Measurements from ENCODE around the gene COL4A2.

Gene COL4A2

DNA sequence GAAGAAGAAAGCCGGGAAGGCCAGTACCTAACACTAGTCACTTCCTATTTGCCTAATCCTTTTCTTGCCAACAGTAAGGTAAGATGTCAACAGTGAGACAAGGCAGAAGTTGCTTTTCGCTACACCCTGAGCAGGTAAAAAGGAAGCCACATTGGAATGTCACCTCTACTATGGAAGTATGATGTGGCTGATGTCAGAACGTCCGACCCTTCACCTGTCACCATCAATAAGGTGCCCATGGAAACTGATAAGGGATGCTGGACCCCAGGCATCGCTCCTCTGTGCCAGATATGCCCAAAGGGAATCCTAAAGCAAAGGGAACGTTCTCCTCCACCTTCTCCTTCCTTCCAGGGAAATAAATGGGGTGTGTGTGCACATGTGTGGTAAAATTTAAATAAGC is 34.4 kb upstream of the COL4A2 start:
- DNase-seq (ENCODE audit: low spot score): no peak

DNA sequence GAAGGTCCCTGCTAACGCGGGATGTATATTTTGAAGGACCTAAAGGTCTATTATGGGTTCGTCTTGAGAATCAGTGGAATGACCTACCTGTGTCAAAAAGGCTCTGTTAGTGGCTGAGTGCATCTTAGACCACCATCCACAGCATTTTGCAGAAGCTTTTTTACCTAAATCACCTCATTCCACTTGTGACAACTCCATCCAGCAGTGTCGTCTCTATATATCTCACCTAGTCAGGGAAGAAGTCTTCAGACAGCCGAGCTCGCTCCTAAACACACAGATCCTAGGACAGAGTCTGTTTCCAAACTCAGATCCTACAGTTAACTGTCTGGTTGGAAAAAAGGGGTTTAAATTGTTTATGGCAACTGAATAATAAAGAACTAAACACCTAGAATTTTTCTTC is 33.8 kb upstream of the COL4A2 start:
- DNase-seq (ENCODE audit: low spot score): no peak

DNA sequence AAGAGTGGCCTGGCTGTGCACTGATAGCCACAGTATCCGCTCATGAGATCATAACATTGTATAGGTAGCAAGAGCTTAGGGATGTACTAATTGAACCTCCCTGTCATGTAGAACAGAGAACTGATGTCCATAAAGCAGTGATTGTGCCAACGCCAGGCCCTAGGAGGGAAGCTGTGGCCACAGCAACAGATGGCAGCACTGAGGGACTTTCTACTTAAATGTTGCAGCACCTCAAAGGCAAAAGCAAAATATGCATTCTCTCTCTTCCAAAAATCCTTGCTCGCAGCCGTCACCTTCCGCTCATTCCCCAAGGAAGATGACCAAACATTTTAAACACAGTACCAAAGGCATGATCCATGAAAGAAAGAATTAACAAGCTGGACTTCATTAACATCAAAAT is 32.4 kb upstream of the COL4A2 start:
- DNase-seq (ENCODE audit: low spot score): no peak

DNA sequence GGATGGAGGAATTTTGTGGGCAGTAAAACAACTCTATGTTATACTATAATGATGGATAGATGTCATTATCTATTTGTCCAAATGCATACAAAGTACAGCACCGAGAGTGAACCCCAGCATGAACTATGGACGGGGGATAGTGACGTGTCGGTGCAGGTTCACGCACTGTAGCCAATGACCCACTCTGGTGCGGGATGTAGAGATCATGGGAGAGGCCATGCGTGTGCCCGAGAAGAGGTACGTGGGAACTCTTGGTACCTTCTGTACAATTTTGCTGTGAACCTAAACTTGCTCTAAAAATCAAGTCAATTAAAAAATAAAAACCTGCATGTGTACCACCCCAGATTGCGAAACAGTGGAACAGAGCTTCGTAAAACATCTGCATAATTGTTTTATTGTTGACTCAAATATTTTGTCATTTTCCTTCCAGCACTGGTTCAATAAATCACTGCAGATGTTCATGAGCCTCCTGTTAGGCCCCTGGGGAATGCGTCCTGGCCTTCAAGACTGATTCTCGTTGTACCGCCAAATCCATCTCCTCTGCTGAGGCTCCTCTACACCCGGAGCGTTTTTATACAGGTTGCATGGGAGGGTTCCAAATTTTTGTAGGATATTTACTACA is 31.0 kb upstream of the COL4A2 start:
- no peak for DNase-seq (ENCODE audit: low spot score)

DNA sequence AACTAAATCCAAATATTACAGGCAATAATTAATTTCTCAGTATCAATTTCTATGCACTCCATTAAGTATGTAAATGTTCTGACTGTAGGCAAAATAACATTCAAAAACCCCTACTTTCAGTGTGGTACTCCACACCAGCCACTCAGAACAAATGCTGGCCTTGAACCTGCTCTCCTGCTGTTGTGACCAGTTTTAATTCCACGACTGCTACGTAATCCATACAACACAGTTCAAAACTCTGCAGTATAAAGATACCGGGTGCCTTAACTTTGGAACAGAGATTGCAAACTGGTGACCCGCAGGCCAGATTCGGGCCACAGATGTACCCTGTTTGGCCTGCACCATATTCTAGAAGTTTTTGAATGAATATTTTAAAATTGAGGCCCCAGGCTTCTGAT is 30.5 kb upstream of the COL4A2 start:
- DNase-seq (ENCODE audit: low spot score): no peak

DNA sequence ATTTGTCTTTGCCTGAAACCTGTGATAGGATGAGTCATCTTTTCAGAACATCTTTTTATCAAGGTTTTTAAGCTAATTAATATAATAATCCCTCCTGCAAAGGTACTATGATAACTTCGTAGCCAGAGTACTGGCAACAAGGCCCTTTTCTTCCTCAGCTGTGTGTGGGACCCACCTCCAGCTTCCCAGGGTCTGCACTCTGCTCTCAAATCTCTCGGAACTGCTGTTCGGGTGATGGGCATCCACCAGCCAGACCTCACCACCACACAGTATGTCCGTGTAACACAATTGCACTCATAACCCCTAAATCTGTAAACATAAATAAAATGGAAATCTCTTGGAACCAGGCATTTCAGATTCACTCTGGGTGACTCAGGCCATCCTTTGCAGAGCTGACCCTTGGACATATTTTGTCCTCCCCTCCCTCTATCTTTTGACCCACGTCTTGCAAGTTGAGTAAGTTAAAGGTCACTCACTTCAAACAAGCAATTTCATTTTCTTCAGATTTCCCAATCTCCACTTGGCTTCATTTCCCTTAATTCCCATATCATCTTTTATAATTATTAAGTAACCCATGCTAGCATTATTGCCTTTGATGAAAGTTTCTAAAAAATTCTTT is 29.6 kb upstream of the COL4A2 start:
- no peak for DNase-seq (ENCODE audit: low spot score)

DNA sequence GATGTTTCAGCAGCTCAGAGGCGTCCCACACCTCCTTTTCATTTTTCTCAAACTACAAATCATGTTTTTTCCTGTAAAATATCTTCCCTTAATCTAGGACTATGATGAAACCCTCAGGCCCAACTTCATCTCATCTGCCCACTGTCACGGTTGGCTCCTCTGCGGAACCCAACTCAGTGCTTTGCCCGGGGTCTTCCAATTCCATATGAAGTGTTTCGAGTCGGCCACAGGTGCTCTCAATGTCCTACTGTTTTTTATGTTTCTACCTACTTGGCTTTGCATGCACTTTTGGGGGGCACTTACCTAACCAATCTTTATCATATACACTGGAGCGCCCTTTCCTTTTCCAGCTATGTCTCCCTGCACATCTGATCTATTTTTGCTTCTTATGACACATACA is 28.2 kb upstream of the COL4A2 start:
- DNase-seq (ENCODE audit: low spot score): no peak

DNA sequence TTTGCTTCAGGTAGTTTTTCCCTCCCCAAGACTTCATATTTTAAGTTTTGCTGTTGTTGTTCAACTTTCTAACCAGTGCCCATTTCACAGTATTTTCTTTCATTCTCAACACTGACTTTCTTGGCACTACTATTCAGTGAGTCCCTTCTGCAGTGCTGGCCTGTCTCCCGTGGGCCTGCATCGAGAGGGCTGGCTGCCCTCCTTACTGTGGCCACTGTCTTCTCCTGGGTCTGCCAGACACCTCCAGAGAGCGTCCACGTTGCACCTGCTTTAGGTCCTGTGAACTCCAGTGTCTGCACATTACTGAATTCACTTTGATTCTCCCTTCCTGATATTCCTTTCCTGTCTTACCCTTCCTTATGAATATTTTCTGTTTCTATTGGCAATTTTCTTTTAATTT is 27.4 kb upstream of the COL4A2 start:
- no peak for DNase-seq (ENCODE audit: low spot score)

DNA sequence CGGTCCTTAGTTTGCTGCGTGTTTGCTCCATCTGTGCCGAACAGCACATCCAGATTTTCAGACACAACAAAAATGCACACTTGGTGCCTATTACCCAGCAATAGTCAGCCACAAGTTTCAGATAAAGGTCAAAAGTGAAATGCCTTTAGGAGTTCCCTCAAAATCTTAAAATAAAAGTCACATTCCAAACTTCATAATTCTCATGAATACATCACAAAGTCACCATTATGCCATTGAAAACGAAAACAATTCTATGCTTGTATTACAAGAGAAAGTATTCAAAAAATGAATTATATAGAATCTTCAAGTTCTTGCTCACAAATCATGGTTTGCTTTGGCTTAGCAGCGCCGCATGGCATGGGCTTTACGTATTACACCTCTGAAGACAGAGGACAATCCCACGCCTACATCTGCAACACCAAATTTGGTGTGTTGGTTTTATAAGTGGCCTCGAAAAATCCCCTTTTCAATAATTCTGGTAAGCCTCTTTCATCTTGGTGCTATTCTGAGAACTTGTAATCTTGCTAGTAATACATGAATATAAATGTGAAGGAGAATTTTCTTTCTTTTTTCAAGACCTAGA is 26.8 kb upstream of the COL4A2 start:
- no peak for DNase-seq (ENCODE audit: low spot score)

DNA sequence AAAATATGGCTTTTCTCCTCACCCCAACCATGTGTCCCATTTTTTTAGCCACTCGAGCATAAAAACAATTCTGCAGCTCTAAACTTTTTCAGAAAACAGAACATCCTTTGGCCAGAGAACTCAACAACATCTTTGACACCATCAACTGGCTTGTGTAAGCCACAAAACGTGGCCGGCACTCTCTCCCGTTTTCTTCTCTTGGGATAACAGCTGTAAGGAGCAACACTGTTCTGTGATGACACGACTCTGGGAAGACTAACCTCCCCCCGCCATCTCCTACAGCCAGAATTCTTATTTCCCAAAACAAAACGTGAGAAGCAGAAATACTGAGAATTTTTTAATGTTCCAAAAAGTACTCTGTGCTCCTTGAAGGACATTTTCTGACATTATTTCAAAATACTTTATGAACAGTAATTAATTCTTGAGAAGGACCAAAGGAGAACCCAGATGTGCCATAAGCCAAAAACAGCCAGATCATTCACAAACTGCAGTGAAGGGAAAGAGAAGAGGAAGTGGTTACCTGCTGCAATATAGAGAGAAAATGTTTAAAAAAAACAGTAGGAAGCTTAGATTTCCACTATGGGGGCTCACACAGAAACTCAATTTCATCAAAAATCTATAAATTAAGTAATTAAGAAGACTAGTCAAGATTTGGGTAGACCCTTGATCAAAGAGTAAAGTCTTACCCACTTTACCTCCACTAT is 25.9 kb upstream of the COL4A2 start:
- DNase-seq (ENCODE audit: low spot score): no peak

DNA sequence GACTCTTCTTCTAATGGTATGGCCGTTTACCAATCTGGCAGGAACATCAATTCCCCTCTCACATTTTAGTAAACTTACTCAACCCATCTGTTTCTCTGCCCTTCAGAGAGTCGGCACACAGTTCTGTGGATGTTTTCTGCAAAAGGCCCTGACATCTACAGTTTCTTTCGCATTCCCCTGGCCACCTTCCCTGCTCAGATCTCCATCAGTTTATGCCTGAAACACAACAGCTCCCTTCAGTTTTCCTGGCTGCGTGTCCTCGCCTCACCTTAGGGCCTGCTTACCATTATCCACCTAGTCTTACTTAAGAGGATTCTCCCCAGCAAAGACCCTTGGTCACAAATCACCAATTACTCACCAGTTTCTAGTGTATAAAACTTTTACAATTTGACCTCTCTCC is 25.3 kb upstream of the COL4A2 start:
- no peak for DNase-seq (ENCODE audit: low spot score)

DNA sequence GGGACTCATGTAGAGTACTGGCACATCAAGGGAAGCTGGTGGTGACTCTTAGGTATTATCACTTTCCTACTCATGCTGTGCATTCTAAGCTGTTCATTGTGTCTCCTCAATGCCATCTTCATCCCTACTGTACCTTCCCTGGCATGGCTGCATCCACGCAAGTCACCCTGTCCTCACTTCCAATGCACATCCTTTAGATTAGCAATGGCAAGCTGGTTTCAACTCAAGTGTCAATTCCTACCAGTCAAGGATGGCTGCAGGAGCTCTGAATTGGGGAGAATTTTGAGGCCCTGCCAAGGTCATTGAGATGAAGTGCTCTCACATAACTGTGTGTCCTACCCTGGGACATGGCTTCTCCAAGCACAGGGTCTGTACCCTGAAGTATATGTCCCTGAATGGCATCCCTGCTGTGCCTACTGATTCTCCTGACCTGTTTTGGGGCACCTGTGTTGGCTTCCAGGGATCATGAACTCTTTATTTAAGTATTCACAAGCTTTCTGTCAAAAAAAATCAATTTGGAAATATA is 24.7 kb upstream of the COL4A2 start:
- no peak for DNase-seq (ENCODE audit: low spot score)

DNA sequence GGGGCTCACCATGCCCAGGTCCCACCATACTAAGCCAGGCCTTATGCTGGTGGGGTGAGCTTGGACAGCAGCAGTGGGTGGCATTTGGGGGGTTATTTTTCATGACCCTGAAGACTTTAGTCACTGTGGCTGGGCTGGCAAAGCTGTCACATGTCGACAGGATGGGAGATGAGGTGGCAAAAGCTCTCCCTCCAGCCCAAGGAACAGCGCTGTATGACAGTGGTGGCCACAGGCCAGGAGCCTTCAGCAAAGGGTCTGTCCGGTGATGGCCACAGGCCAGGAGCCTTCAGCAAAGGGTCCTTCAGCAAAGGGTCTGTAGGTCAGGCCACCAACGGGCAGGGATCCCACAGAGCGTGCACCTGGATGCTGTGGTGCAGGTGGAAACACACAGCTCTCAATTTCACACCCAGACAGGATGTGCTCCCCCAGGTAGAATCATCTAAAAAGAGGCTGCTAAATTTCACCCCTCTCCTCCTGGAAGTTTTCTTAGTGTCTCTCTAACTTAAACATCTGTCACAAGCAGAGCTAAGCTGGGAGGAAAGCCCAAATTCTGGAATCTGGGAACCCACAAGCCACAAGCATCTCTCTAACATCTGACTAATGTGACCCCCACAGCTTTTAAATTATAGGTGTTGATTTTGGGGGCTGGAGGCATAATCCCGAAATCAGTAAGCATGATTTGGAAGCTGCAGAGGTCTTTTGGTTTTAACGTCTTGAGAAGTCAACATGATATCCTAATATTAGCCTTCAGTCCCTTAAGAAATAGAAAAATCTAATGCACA is 23.2 kb upstream of the COL4A2 start:
- DNase-seq (ENCODE audit: low spot score): no peak

DNA sequence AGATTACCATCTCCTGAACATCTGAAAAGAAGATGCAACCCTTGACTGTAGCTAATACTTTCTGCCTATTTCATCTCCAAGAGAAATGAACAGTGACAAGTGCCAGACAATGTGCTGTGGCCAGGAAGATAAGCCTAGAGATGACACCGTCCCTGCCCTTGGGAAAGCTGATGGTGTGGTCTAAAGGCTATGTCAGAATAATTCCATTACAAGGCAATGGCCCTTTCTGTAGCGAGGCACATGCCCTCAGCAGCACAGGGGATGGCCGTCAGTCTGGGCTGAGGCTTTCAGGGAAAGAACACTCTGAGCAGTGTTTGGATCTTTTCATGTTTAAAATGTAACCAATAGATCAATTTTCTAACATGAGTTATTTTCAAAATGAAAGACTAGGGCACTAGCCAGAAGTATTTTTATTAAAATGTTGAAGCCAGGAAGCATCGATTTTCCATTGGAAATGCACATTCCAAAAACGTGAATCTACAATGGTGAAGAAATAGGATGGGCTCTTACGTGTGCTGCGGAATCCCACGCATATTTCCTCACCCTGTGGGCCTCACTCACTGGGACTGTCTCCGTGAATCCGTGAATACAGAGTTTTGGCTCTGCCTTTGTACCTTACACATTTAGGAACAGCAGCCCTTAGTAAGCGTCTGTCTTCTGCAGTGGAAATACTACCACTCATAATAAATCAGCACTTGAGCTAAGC is 22.2 kb upstream of the COL4A2 start:
- DNase-seq (ENCODE audit: low spot score): no peak

DNA sequence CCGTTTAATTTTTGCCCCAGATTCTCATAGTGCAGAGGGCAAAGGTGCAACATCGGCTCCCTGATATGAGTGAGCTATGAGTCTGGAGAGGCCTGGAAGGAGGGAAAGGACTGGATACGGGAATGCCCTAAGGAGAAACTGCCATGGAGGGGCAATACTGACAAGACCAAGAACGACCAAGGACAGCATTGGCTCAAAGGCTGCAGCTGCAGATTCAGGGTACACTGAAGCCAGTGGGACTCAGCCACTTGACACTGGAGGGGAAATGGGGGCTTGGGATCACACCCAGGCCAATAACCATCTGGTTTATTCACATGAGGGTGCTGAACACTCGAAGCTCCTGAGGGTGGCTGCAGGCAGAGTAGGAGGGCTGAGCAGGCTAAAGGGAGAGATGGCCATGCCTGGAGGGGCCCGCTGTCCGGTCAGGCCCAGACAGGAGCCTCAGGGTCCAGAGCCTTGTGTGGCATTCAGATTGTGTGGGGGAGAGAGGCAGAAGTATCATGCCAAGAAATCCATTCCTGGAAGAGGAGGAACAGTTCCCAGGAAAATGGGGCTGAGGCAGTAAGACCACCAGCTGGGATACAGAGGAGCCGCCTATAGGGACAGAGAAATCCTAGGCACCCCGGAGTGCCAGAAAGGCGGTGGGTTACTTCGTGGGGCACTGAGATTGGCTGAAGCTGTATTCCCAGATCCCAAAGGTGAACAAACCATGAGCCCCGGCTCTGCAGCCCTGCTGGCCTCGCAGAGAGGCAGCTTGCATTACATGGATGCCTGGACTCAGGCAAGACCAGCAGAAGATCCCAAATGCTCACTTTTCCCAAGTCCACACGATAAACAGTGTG is 20.9 kb upstream of the COL4A2 start:
- no peak for DNase-seq (ENCODE audit: low spot score)

DNA sequence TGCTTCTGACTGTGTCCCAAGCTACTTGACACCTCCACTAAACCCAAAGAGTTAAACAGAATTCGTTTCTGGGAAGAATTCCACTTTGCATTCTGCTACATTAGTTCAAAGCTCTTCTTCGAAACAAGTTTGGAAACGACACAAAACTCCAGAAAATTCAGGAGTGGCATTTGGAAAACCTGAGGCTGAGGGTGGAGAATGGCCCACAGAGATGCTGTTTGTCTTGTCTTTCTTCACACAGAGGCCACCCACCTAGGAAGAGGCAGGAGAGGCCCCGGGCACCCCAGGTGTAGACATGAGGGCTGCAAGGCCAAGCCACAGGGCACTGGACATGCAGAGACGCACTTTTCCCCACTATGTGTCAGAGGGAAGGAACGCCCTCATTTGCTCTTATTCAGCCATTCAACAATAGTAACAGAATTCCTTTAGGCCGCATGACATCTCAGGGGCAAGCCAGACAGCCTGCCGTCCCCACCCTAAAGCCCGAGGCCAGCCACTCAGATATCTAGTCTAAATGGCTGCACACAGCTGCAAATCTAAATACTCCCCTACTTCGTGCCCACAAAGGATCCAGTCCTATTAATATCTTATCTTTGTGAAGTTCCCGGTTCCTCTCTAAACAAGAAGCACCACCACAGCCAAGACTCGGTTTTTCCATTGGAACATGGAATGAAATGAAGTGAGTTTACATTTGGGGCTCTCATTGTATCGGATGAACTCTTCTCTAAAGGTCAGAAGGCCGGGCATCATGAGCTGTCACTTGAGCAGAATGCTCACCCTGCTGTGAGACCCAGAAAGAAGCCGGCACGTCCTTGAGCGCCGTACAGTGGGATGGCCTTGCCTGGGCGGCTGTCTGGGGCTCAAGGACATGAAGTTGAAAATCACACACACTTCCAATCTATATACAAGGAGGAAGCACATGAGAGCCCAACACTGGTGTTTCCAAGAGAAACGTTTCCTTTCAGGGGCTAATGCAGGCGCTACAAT is 20.0 kb upstream of the COL4A2 start:
- no peak for DNase-seq (ENCODE audit: low spot score)

DNA sequence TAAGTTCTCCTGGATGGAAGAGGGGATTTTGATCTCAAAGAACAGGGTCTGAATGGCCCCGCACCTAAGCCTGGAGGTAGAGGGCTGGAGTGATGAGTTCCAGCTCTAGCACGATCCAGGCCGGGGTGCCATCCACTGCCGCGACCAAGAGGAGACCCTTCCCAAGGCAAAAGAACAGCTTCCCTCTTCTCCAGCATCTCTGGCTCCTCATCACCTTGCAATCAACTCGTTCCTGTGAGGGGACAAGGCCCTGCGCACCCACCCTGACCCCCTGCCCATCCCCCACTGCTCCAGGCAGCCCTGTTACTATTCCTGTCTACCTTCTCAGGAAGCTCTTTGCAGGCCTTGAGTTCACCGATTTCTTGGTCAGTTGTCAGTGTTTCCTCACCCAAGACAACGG is 17.9 kb upstream of the COL4A2 start:
- no peak for DNase-seq (ENCODE audit: low spot score)

DNA sequence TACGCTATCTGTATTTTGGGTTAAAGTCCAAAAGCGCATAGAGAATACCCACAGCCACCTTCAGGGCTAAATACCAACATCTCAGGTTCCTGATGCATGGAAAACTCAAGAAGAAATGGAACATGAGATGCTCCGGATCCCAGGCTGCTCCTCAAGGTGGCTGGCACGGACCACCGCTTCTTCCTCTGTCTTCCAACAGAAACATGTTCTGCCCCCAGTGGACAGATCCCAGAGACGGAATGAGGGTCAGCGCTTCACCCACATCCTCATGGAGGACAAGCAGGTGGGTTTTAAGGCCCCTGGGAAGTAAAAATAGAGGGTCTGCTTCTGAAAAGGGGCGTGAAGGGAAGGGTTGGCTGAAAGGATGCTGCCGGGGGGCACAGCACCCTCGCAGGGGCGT is 17.4 kb upstream of the COL4A2 start:
- DNase-seq (ENCODE audit: low spot score): no peak

DNA sequence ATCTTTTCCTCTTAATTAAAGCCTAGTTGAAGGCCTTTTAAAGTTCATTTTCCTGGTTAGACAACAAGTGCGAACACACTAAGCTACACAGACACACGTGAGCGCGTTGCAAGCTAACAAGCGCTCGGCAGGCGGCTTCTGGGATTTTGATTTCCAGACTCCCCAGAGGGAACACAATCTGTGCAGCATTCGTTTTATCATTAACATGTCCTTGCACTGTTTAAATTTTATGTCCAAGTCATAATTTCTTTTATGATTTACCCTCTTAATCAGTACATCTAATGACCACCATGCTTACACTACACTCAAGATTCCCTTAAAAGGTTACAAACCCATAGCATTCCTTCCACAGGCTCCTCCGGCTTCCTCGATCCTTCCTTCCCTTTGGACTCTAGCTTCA is 16.9 kb upstream of the COL4A2 start:
- DNase-seq (ENCODE audit: low spot score): no peak

DNA sequence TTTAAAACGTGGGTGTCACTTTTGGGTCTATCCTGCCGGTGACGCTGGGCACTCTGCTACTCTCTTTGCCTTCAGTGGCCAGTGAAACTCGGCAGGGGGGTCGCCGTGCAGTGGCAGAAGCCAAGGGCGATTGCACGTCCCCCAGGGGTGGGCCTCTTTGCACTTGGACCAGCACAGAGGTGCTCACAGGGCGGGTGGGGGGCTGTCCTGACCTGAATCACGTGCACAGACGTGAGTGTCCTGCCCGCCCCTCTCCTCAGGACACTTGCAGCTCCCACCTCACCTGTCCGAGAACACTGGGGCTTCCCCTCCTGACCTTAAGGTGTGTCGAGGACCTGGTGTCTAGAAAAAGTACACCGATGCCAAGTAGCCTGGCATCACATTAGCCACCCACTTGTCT is 16.3 kb upstream of the COL4A2 start:
- no peak for DNase-seq (ENCODE audit: low spot score)
